Chondrocyte (in vitro differentiated cells): ENCODE data around the gene SCYL3. TPM values are rescaled to one million over a fixed set of nuclear protein-coding genes. Genes with fewer than 3 reads are reported as not detected.
A peak's percentile ranks its signal among the peaks of the same experiment; 100 is the strongest.
"Not testable (repeated sequence)": the region's sequence is repeated elsewhere in the genome, so short reads cannot be mapped to it uniquely, and the experiment has no call there.

Source experiments
- DNase-seq: peaks from one replicate; pipeline ENCODE4 v3.0.0; 2021; ENCODE audit warnings: mixed read lengths, low spot score
- H3K27ac Mint-ChIP-seq: one replicate; pipeline ENCODE4 v1.8.0; 2021; ENCODE audit warnings: mild to moderate bottlenecking, moderate library complexity, mixed read lengths; ENCODE audit not compliant: unreplicated experiment
- H3K27me3 Mint-ChIP-seq: 2 replicates; pipeline ENCODE4 v1.8.0; 2021; ENCODE audit warnings: low read depth, mixed read lengths
- H3K36me3 Mint-ChIP-seq: 2 replicates; pipeline ENCODE4 v1.8.0; 2021; ENCODE audit warnings: low read depth, mixed read lengths
- H3K4me1 Mint-ChIP-seq: 2 replicates; pipeline ENCODE4 v1.8.0; 2021; ENCODE audit warnings: low read depth, mild to moderate bottlenecking, mixed read lengths
- H3K4me3 Mint-ChIP-seq: one replicate; pipeline ENCODE4 v1.8.0; 2021; ENCODE audit warnings: mild to moderate bottlenecking, moderate library complexity, mixed read lengths; ENCODE audit not compliant: unreplicated experiment
- H3K9me3 Mint-ChIP-seq: 2 replicates; pipeline ENCODE4 v1.8.0; 2021; ENCODE audit warnings: low read depth, mixed read lengths
- CTCF ChIP-seq: fragments of 200-600 bp; sonication (generic); IDR thresholded peaks from 2 replicates; pipeline ENCODE4 v1.5.0; 2021; ENCODE audit warnings: antibody characterized with exemption, mild to moderate bottlenecking, moderate library complexity
- total RNA-seq: library from RNA; stranded (reverse); gene quantifications from 3 replicates; pipeline ENCODE4 v1.2.1, GENCODE V29; 2021

The SCYL3 gene
- total RNA-seq, 1 donor from 2014 or later = 6.3 TPM

- H3K36me3 Mint-ChIP-seq = peaks cover 8% of the 10 kb centered on the region
- no peaks in the 10 kb centered on the region for H3K9me3 Mint-ChIP-seq
- H3K27ac Mint-ChIP-seq = no peak overlapping the region
- no peak for TF ChIP-seq CTCF
- H3K4me1 Mint-ChIP-seq = peaks cover 22% of the 10 kb centered on the region
- no peak for DNase-seq
- H3K27me3 Mint-ChIP-seq = no peaks in the 10 kb centered on the region
- no peak overlapping the region for H3K4me3 Mint-ChIP-seq
Observed at GRCh38 chr1:169918927-169919326, 25.2 kb upstream of the SCYL3 start.

GRCh38 chr1:169918220-169918619 is 24.5 kb upstream of the SCYL3 start:
- not testable (repeated sequence) for DNase-seq, H3K9me3 Mint-ChIP-seq, H3K36me3 Mint-ChIP-seq, H3K27ac Mint-ChIP-seq, H3K4me3 Mint-ChIP-seq, H3K27me3 Mint-ChIP-seq
- peaks cover 22% of the 10 kb centered on the region for H3K4me1 Mint-ChIP-seq

GRCh38 chr1:169915150-169915549 is 21.5 kb upstream of the SCYL3 start:
- Mint-ChIP-seq H3K9me3 (peaks cover 3% of the 10 kb centered on the region), H3K27ac (peak overlapping the region; percentile 18), H3K27me3 (no peaks in the 10 kb centered on the region), H3K36me3 (peaks cover 5% of the 10 kb centered on the region), H3K4me1 (peaks cover 22% of the 10 kb centered on the region), H3K4me3 (no peak overlapping the region)
- DNase-seq = no peak
- TF ChIP-seq CTCF = no peak

GRCh38 chr1:169914531-169914930 is 20.8 kb upstream of the SCYL3 start:
- H3K27ac Mint-ChIP-seq = peak overlapping the region; percentile 36
- H3K4me1 Mint-ChIP-seq = peaks cover 22% of the 10 kb centered on the region
- H3K4me3 Mint-ChIP-seq = no peak overlapping the region
- no peak for TF ChIP-seq CTCF
- peaks cover 3% of the 10 kb centered on the region for H3K9me3 Mint-ChIP-seq
- no peaks in the 10 kb centered on the region for H3K27me3 Mint-ChIP-seq
- peaks cover 5% of the 10 kb centered on the region for H3K36me3 Mint-ChIP-seq
- DNase-seq = no peak

GRCh38 chr1:169909499-169909898 is 15.8 kb upstream of the SCYL3 start:
- H3K27me3 Mint-ChIP-seq = no peaks in the 10 kb centered on the region
- peaks cover 3% of the 10 kb centered on the region for H3K9me3 Mint-ChIP-seq
- peaks cover 9% of the 10 kb centered on the region for H3K4me1 Mint-ChIP-seq
- no peak overlapping the region for H3K27ac Mint-ChIP-seq
- peaks cover 2% of the 10 kb centered on the region for H3K36me3 Mint-ChIP-seq
- no peak for DNase-seq
- no peak overlapping the region for H3K4me3 Mint-ChIP-seq
- no peak for TF ChIP-seq CTCF

- H3K9me3 Mint-ChIP-seq = peaks cover 2% of the 10 kb centered on the region
- DNase-seq = no peak
- TF ChIP-seq CTCF = no peak
- peaks cover 2% of the 10 kb centered on the region for H3K27me3 Mint-ChIP-seq
- H3K4me1 Mint-ChIP-seq = peaks cover 4% of the 10 kb centered on the region
- no peak overlapping the region for H3K27ac Mint-ChIP-seq
- peaks cover 2% of the 10 kb centered on the region for H3K36me3 Mint-ChIP-seq
- H3K4me3 Mint-ChIP-seq = no peak overlapping the region
Observed at GRCh38 chr1:169906938-169907337, 13.2 kb upstream of the SCYL3 start.
